Fibroblast of pulmonary artery (primary cell): Measurements from ENCODE around the gene CACNA1I.

Experiments used
- DNase-seq: peaks from one replicate; pipeline ENCODE4 v3.0.0-alpha.2; 2010; ENCODE audit warnings: low read depth
- H3K4me3 ChIP-seq: replicated peaks from 2 replicates; pipeline ENCODE4 v1.5.1; 2011; ENCODE audit warnings: low read depth, mild to moderate bottlenecking, control low read depth, low read length, moderate library complexity
- CTCF ChIP-seq: IDR thresholded peaks from 2 replicates; pipeline ENCODE4 v1.5.1; 2011; ENCODE audit warnings: mild to moderate bottlenecking, control low read depth, low read length, inconsistent platforms; ENCODE audit errors: missing control alignments

The CACNA1I gene

DNA sequence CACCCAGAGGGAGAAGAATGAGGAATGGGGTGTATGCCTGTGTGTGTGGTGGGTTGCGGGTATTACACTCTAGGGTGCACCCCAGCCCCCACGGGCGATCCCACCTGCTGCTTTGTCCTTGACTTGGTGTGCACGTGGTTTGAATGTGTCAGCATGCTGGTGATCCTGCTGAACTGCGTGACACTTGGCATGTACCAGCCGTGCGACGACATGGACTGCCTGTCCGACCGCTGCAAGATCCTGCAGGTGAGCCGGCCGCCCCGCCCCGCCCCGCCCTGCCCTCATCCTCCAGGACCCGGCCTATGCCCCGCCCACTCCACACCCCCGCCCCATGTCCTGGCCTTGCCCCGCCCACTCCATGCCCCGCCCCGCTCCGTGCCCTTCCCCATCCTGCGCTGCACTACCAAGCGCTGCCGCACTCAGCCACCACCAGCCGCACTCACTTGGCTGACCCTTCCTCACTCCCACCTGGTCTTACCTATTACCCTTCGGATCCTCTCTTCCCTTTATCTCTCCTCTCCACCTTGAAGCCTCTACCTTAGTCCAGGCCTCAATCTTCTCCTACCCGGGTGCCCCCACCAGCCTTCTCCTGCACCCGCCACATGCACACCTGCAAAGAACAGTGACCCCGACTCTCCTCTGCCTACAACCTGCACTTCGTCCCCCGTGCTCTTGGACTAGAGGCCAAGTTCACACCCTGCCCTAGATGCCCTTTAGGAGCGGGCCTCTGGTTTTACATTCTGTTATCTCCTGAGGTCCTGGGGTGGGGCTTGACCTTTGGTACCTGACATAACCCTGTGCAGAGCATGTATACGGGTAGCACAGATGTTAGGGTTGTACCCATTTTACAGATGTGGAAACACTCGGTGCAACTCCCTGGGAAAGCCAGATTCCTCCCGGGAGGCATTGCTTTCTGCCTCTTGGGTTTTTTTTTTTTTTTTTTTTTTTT is 27.7 kb downstream of the CACNA1I start:
- TF ChIP-seq CTCF = no peak
- no peak overlapping the region for H3K4me3 ChIP-seq
- no peak for DNase-seq

DNA sequence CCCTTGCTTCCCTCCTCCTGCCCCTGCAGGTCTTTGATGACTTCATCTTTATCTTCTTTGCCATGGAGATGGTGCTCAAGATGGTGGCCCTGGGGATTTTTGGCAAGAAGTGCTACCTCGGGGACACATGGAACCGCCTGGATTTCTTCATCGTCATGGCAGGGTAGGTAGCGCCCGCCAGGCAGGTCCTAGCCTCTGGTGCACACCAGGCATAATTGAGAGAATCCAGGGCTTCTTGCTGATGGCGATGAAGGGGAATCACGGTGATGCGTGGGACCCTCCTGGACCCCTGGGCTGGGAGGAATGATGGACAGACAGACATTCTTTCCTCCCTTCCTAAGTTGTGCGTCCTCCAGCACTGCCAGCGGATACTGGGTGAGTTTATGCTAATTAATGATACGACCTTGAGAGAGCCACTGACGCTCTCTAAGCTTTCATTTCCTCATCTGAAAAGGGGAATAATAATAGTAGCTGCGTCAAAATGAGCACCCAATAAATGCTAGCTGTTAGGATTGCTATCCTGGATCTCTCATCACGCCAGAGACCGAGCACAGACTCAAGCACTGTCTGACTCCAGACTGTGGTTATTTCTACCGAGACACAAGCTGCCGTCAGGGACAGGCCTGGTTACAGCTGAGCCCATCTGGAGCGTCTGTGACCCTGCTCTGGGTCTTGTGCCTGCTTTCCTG is 30.1 kb downstream of the CACNA1I start:
- no peak overlapping the region for H3K4me3 ChIP-seq
- no peak for DNase-seq
- TF ChIP-seq CTCF = no peak

- DNase-seq = no peak
- no peak overlapping the region for H3K4me3 ChIP-seq
- no peak for TF ChIP-seq CTCF
Observed at GRCh38 chr22:39601180-39601535, 30.6 kb downstream of the CACNA1I start.

- TF ChIP-seq CTCF = no peak
- DNase-seq = no peak
- H3K4me3 ChIP-seq = no peak overlapping the region
Observed at GRCh38 chr22:39603345-39603744, 32.8 kb downstream of the CACNA1I start.

GRCh38 chr22:39610246-39610645 is 39.7 kb downstream of the CACNA1I start:
- H3K4me3 ChIP-seq = no peak overlapping the region

DNA sequence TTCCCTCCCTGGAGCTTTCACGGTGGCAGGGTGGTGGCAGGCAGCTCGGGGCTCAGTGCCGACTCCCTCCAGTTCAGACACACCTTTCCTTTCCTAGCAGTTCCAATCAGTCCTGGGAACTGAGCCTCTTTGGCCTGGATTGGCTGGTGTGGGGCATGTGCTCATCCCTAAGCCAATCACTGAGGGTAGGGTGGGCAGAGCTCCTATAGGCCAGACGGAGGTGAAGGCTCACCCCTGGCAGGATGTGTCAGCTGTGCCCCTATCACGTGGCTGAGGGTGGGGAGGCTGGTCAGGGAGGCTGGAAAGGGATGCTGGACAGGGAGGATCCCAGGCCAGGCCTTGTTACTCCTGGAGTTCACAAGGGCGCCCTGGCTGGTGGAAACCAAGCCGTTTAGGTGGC is 40.2 kb downstream of the CACNA1I start:
- no peak for DNase-seq
- H3K4me3 ChIP-seq = no peak overlapping the region
- no peak for TF ChIP-seq CTCF

More at GRCh38 chr22:39610246-39610645, 39.7 kb downstream of the CACNA1I start:
- no peak for TF ChIP-seq CTCF
- no peak for DNase-seq
